HG03442 (cell line): Measurements from ENCODE around the gene MPHOSPH8.

ENCODE experiments used
- ATAC-seq: cut with Tn5 transposase; IDR thresholded peaks from one replicate; pipeline ENCODE4 v1.9.1; 2021; ENCODE audit warnings: mild to moderate bottlenecking, moderate library complexity; ENCODE audit not compliant: unreplicated experiment

Gene MPHOSPH8, protein sequence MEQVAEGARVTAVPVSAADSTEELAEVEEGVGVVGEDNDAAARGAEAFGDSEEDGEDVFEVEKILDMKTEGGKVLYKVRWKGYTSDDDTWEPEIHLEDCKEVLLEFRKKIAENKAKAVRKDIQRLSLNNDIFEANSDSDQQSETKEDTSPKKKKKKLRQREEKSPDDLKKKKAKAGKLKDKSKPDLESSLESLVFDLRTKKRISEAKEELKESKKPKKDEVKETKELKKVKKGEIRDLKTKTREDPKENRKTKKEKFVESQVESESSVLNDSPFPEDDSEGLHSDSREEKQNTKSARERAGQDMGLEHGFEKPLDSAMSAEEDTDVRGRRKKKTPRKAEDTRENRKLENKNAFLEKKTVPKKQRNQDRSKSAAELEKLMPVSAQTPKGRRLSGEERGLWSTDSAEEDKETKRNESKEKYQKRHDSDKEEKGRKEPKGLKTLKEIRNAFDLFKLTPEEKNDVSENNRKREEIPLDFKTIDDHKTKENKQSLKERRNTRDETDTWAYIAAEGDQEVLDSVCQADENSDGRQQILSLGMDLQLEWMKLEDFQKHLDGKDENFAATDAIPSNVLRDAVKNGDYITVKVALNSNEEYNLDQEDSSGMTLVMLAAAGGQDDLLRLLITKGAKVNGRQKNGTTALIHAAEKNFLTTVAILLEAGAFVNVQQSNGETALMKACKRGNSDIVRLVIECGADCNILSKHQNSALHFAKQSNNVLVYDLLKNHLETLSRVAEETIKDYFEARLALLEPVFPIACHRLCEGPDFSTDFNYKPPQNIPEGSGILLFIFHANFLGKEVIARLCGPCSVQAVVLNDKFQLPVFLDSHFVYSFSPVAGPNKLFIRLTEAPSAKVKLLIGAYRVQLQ

DNA sequence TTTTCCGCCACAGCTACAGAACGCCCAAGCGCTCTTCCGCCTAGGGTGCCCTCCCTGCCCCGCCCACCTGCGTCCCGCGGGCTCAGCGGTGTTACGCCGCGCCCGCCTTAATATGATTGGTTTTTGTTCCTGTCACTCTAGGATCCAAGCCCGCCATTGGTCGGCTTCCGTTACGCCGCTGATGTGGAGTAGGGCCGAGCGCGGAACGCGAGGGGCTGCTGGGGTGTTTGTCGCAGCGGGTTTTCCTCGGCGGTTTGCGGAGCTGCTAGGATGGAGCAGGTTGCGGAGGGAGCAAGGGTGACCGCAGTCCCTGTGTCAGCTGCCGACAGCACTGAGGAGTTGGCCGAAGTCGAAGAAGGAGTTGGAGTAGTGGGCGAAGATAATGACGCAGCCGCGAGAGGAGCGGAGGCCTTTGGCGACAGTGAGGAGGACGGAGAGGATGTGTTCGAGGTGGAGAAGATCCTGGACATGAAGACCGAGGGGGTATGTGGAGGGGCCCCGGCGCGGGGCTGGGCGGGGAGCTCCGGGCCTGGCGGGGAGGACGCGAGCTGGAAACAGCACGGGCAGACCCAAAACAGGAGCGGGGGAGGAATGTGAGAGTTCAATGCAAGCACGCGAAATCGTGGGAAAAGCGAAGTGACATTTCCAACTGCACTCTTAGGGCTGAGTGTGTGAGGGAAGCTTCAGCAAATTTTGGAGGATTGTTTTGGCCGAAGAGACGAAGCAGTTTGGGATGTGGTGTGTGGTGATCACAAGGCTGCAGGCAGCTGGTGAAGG lies at the start of gene MPHOSPH8:
Gene MPHOSPH8, plus strand, starts transcription at position 181 of the 777 bp plus-strand sequence. Its CDS starts 90 bp downstream, at position 271.
- peak; percentile 97 for ATAC-seq

- ATAC-seq, result peak; percentile 62
These were observed 46.4 kb upstream of the MPHOSPH8 start for GRCh38 chr13:19586904-19587634.

- peak; percentile 79 for ATAC-seq
These were observed 45.7 kb upstream of the MPHOSPH8 start for GRCh38 chr13:19587635-19588300.

DNA sequence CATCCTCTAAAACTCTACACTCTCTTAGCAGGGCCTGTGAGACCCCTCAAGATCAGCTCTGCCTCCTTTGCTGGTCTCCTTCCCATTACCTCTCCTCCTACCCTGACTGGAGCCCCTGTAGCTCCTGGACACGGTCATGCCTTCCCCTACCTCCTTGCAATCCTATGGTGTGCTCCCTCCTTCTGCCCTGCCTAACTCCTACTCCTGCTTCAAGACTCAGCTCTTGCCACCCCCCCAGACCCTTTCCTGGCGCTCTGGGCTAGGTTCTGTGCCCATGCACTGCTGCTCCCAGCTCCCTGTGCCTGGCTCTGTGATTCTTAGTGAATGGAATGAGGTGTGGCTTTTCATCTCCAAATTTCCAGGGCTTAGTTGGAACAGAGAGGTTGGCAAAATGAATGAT lies 44.1 kb upstream of the MPHOSPH8 start:
- no peak for ATAC-seq

GRCh38 chr13:19590423-19590822 lies 43.0 kb upstream of the MPHOSPH8 start:
- no peak for ATAC-seq

GRCh38 chr13:19591864-19592263 lies 41.6 kb upstream of the MPHOSPH8 start:
- no peak for ATAC-seq

GRCh38 chr13:19592657-19593180 lies 40.7 kb upstream of the MPHOSPH8 start:
- no peak for ATAC-seq

GRCh38 chr13:19596086-19596485 lies 37.4 kb upstream of the MPHOSPH8 start:
- ATAC-seq, result no peak

GRCh38 chr13:19596960-19597361 lies 36.5 kb upstream of the MPHOSPH8 start:
- ATAC-seq, result no peak

DNA sequence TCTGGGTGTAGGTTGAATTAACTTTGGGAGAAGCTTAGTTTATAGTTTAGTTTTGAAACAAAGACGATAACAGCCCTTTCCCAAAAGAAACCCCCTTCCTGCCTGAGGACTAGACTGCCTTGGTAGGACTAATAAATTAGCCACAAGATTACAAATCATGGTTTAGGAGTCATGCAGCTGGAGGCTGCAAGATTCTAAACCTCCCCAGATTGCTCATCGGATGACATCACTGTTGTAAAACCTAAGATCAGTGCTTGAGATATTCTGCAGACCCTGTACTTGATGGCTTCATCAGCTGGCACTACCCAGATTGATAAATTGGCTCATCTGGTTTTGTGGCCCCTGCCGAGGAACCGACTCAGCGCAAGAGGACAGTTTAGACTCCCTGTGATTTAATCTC lies 35.9 kb upstream of the MPHOSPH8 start:
- no peak for ATAC-seq

DNA sequence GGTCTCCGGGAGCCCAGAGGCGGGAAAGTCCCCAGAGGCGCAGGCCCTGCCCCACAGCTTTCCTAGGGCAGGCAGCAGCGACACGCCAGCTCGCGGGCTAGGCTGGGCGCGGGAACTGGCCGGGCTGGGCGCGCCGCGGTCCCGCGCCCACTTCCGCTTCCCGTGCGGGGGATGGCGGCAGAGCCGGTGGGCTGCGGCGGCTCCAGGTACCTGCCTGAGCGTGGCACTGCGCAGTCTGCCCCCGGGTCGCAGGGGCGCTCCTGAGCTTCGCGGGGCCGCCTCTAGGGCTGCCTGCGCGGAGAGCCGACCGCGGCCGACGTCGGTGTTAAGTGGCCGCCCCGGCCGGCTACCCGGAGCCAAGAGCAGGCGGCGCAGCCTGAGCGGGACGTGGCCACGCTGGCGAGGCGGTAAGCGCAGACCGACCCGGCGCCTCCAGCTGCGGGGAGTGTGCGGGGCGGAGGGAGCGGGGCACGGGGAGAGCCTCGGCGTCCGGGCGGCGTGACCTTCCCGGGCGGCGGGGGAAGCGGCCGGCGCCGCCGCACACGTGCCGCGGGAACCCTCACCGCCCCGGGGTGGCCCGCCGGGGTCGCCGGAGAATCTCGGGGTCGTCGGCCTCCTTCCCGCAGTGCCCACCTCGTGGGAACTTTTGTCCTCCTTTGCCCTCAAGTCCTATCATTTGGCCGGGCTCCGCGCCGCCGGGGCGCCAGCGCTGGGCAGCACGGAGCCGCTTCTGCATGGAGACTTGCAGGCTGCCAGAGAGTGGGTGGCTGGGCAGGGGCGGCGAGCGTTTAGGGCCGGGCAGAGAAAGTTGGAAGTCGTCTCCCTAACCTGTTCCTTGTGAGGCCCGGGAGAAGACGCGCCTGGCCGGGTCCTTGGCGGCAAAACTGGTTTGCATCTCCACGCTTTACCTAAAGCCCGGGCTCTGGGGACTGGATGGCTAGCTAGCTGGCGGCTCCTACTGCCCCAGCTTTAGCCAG lies 31.4 kb upstream of the MPHOSPH8 start:
- ATAC-seq, result peak; percentile 85

DNA sequence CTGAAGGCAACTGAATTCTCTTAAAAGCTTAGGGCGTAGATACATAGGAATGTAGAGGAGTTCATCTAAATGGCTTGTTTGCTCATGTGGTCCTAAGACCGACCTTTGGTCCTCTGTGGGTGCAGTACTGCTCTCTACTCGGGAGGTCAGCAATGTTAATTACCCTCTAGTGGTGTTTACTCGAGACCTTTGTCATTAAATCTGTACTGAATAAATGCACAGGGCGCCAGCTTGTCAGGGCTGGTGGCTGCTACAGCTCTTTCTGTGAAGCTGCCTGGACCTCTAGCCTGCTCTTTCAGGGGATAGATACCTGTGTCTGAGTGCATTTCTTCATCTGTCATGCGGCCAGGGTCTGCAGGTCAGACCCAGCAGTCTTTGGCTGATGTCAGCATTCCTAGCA lies 29.2 kb upstream of the MPHOSPH8 start:
- no peak for ATAC-seq

DNA sequence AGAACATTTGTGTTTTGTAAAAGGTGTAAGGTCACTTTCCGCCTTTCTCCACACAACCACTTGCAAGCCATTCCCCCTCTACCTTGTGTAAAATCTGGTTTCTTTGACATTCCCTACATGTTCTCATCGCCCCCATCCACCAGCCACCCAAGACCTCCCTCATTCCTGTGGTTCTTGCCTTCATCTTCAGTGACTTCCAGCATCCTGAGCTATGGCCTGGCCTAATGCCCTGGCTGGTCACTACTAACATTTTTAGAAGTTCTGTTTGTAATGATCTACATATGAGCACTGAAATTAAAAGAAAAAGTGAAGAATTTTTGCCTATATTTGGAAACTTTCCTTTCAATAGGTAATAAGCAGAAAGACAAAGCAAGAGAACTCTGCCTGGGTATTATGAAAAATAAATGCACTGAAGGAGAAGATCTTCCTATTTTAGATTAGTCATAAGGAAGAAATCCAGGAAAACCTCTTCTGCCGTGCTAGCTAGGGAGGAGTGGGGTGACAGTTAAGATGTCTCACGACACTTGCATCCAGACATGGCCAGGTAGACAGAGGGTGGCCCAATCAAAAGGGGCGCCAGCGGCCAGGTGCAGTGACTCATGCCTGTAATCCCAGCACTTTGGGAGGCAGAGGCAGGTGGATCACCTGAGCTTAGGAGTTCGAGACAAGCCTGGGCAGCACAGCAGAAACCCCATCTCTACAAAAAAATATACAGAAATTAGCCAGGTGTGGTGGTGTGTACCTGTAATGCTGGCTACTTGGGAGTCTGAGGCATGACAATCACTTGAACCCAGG lies 28.1 kb upstream of the MPHOSPH8 start:
- ATAC-seq, result no peak

DNA sequence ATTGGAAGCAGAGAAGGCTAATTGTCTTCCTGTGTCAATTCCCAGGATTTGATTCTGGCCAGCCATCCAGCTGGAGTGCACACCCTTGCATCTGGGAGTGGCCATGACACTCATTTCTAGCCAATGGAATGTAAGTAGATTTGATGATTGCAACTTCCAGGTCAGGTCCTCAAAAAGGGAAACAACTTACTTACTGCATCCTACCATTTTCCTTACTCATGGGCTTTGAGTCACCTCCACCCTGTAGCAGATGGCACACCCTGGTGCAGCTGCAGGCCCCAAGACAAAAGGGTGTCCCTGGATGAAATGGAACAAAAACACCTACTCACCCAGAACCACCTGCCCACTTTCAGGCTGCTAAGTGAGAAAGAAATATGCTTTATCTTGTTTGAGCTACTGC lies 27.3 kb upstream of the MPHOSPH8 start:
- no peak for ATAC-seq

DNA sequence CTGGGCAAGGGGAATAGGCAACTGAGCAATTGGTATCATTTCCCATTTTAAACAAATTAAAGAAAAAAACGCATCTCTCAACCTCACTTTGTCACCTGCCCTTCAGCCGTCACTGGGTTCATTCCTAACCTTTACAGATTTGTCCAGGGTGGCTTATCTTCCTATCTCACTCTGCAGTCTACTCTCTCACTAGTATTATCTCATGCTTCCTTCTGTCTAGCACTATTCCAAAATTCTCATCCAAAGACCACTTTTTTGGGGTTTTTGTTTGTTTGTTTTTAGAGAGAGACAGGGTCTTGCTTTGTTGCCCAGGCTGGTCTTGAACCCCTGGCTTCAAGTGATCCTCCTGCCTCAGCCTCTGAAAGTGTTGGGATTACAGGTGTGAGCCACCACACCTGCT lies 26.7 kb upstream of the MPHOSPH8 start:
- no peak for ATAC-seq

DNA sequence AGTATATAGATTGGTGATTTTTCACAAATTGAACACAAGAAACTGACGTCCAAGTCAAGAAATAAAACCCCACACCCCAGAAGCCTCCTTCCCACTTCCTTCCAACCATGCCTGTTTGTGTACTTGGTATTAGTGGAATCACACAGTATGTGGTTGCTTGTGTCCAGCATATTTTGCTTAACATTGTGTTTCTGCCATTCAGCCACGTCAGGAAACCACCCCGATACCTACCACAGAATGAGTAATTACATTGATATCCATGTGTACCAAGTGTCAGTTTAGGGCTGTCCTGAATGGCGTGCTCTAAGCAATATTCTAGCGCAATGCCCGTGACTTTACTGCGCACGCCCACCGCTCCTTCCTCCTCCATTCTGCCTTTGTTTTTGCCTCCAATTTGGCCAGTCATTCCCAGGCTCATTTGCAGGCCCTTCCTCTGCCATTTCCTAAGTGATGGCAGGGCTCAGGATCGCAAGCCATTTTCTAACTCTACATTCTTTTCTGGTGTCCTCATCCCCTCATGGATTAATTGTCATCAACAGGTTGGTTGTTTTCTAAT lies 25.9 kb upstream of the MPHOSPH8 start:
- no peak for ATAC-seq

GRCh38 chr13:19618977-19619376 lies 14.5 kb upstream of the MPHOSPH8 start:
- no peak for ATAC-seq
